Measurements from ENCODE around the gene EXOC8. TPM values are rescaled to one million over a fixed set of nuclear protein-coding genes. Genes with fewer than 3 reads are reported as not detected.

The EXOC8 gene
- total RNA-seq, 1 experiment from 2014 or later, result 24.5 TPM

GRCh38 chr1:231359113-231359512 is 21.5 kb upstream of the EXOC8 start:
- peaks cover 9% of the 10 kb centered on the region for H3K36me3 Mint-ChIP-seq (ENCODE audit: insufficient read depth, unreplicated experiment)

DNA sequence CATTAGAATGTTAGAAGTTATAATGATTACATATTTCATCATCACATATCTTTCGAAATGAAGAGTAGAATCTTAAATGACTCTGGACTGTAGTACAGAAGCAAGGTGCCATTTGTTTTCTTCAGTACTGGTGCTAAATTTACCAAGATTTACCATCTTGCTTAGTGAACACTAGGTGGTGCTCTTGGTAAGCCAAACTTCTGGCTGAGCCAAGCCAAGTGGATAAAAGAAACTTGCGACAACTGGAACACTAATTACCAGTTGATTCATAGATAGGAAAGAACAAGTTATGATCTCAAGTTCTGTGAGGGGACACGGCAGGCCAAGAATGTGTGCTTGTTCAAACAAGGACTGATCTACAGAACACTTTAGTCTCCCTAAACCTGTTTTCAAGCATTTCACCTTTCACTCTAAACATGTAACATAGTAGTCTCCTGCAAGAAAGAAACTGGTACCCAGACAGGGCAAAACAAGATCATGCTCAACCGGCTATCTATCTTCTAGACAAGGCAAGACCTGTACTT is 20.2 kb upstream of the EXOC8 start:
- intact Hi-C loops (cut with micrococcal nuclease; ENCODE audit: unreplicated experiment), result loop anchor here (1.0 to 5.0 kb wide), 6 partner anchors 49 to 232 kb away; partner anchors contain the start of gene TSNAX
- peak; percentile 57 for TF ChIP-seq CTCF (IDR thresholded peaks at IDR 0.05; ENCODE audit: unreplicated experiment)
- Mint-ChIP-seq H3K27ac (ENCODE audit: unreplicated experiment) (no peak overlapping the region), H3K9me3 (ENCODE audit: low read depth, unreplicated experiment) (no peaks in the 10 kb centered on the region), H3K4me1 (ENCODE audit: low read depth, unreplicated experiment) (no peaks in the 10 kb centered on the region), H3K4me3 (ENCODE audit: low read depth, unreplicated experiment) (no peak overlapping the region), H3K27me3 (ENCODE audit: unreplicated experiment) (no peaks in the 10 kb centered on the region), H3K36me3 (ENCODE audit: insufficient read depth, unreplicated experiment) (peaks cover 9% of the 10 kb centered on the region)
- BruUV-seq (replicated peaks), result no TSS peak
- CTCF ChIA-PET, result interaction anchor here (0.6 to 1.1 kb wide), 4 partner anchors 21 to 376 kb away, joined by 3 to 7 read pairs (median 3); no protein-coding TSS in a partner anchor
- DNase-seq, result peak; percentile 33

More at GRCh38 chr1:231359113-231359512, 21.5 kb upstream of the EXOC8 start:
- intact Hi-C loops (cut with micrococcal nuclease; ENCODE audit: unreplicated experiment), result loop anchor here (5.0 kb wide), 2 partner anchors 48 to 168 kb away; partner anchors contain the start of gene TSNAX
- BruUV-seq (replicated peaks), result no TSS peak
- Mint-ChIP-seq H3K27ac (ENCODE audit: unreplicated experiment) (no peak overlapping the region), H3K4me1 (ENCODE audit: low read depth, unreplicated experiment) (no peaks in the 10 kb centered on the region), H3K4me3 (ENCODE audit: low read depth, unreplicated experiment) (no peak overlapping the region), H3K27me3 (ENCODE audit: unreplicated experiment) (no peaks in the 10 kb centered on the region), H3K9me3 (ENCODE audit: low read depth, unreplicated experiment) (no peaks in the 10 kb centered on the region)
- CTCF ChIA-PET, result no interaction called here
- TF ChIP-seq CTCF (IDR thresholded peaks at IDR 0.05; ENCODE audit: unreplicated experiment), result no peak
- no peak for DNase-seq

GRCh38 chr1:231357187-231357772 is 19.6 kb upstream of the EXOC8 start:
- CTCF ChIA-PET, result interaction anchor here (0.6 to 0.9 kb wide), 4 partner anchors 33 to 268 kb away, joined by 3 read pairs; no protein-coding TSS in a partner anchor
- Mint-ChIP-seq H3K27me3 (ENCODE audit: unreplicated experiment) (no peaks in the 10 kb centered on the region), H3K4me3 (ENCODE audit: low read depth, unreplicated experiment) (no peak overlapping the region), H3K36me3 (ENCODE audit: insufficient read depth, unreplicated experiment) (peaks cover 15% of the 10 kb centered on the region), H3K27ac (ENCODE audit: unreplicated experiment) (no peak overlapping the region), H3K4me1 (ENCODE audit: low read depth, unreplicated experiment) (no peaks in the 10 kb centered on the region), H3K9me3 (ENCODE audit: low read depth, unreplicated experiment) (no peaks in the 10 kb centered on the region)
- no peak for TF ChIP-seq CTCF (IDR thresholded peaks at IDR 0.05; ENCODE audit: unreplicated experiment)
- DNase-seq, result no peak
- intact Hi-C loops (cut with micrococcal nuclease; ENCODE audit: unreplicated experiment), result loop anchor here (5.0 kb wide), 2 partner anchors 50 to 170 kb away; partner anchors contain the start of gene TSNAX
- no TSS peak for BruUV-seq (replicated peaks)

GRCh38 chr1:231355171-231355570 is 17.5 kb upstream of the EXOC8 start:
- DNase-seq, result no peak
- no TSS peak for BruUV-seq (replicated peaks)
- Mint-ChIP-seq H3K9me3 (ENCODE audit: low read depth, unreplicated experiment) (no peaks in the 10 kb centered on the region), H3K4me3 (ENCODE audit: low read depth, unreplicated experiment) (no peak overlapping the region), H3K36me3 (ENCODE audit: insufficient read depth, unreplicated experiment) (peaks cover 21% of the 10 kb centered on the region), H3K4me1 (ENCODE audit: low read depth, unreplicated experiment) (no peaks in the 10 kb centered on the region), H3K27ac (ENCODE audit: unreplicated experiment) (peak overlapping the region; percentile 24), H3K27me3 (ENCODE audit: unreplicated experiment) (no peaks in the 10 kb centered on the region)
- CTCF ChIA-PET, result no interaction called here
- no peak for TF ChIP-seq CTCF (IDR thresholded peaks at IDR 0.05; ENCODE audit: unreplicated experiment)
- intact Hi-C loops (cut with micrococcal nuclease; ENCODE audit: unreplicated experiment), result loop anchor here (5.0 kb wide), 2 partner anchors 52 to 172 kb away; partner anchors contain the start of gene TSNAX

All from Calu3 (cell line).